Measurements from ENCODE around the gene RARS2.
"Not testable (repeated sequence)": the region's sequence is repeated elsewhere in the genome, so short reads cannot be mapped to it uniquely, and the experiment has no call there.

RARS2 gene

GRCh38 chr6:87589693-87590416 lies at the start of gene RARS2, which contains the start of gene ORC3:
RARS2 (minus strand) TSS chr6:87589987; CDS start chr6:87589957, 30 bp downstream.
ORC3 (plus strand) TSS chr6:87590135; CDS start chr6:87590169, 34 bp downstream.
- FAIRE-seq: no peak

GRCh38 chr6:87639373-87639772 lies 49.6 kb upstream of the RARS2 start:
- no peak for FAIRE-seq

GRCh38 chr6:87637106-87637505 lies 47.3 kb upstream of the RARS2 start:
- FAIRE-seq: no peak

GRCh38 chr6:87636315-87636714 lies 46.5 kb upstream of the RARS2 start:
- no peak for FAIRE-seq

- FAIRE-seq: no peak
These were observed 44.1 kb upstream of the RARS2 start for GRCh38 chr6:87633851-87634250.

- FAIRE-seq: no peak
These were observed 41.0 kb upstream of the RARS2 start for GRCh38 chr6:87630746-87631145.

- FAIRE-seq: no peak
These were observed 39.1 kb upstream of the RARS2 start for GRCh38 chr6:87628881-87629280.

- FAIRE-seq: no peak
These were observed 38.6 kb upstream of the RARS2 start for GRCh38 chr6:87628424-87628823.

GRCh38 chr6:87623248-87623647 lies 33.5 kb upstream of the RARS2 start:
- no peak for FAIRE-seq

- no peak for FAIRE-seq
These were observed 28.7 kb upstream of the RARS2 start for GRCh38 chr6:87618531-87618930.

- FAIRE-seq: no peak
These were observed 27.6 kb upstream of the RARS2 start for GRCh38 chr6:87617405-87617804.

GRCh38 chr6:87613018-87613417 lies 23.2 kb upstream of the RARS2 start:
- not testable (repeated sequence) for FAIRE-seq

GRCh38 chr6:87608802-87609201 lies 19.0 kb upstream of the RARS2 start:
- FAIRE-seq: no peak

GRCh38 chr6:87606199-87606598 lies 16.4 kb upstream of the RARS2 start:
- FAIRE-seq: no peak

GRCh38 chr6:87600576-87600975 lies 10.8 kb upstream of the RARS2 start:
- FAIRE-seq: no peak

GRCh38 chr6:87590990-87591389 lies 1.2 kb upstream of the RARS2 start:
- FAIRE-seq: no peak

GRCh38 chr6:87590417-87590880 lies 662 bp upstream of the RARS2 start:
- FAIRE-seq: no peak

GRCh38 chr6:87588756-87589407 lies 905 bp downstream of the RARS2 start:
- FAIRE-seq: no peak

- no peak for FAIRE-seq
These were observed 3.3 kb downstream of the RARS2 start for GRCh38 chr6:87586371-87587077.

- FAIRE-seq: no peak
These were observed 6.0 kb downstream of the RARS2 start for GRCh38 chr6:87583822-87584221.

- FAIRE-seq: no peak
These were observed 14.4 kb downstream of the RARS2 start for GRCh38 chr6:87575423-87575822.

GRCh38 chr6:87574237-87574804 lies 15.5 kb downstream of the RARS2 start:
- no peak for FAIRE-seq

GRCh38 chr6:87573307-87574024 lies 16.3 kb downstream of the RARS2 start:
- no peak for FAIRE-seq

Measured in islet of Langerhans (tissue), 1 donor.